ENCODE results near the gene CDH10.

CDH10 gene

GRCh38 chr5:24645483-24645882, 705 bp upstream of the CDH10 start:
- TF ChIP-seq, protein P1, sequence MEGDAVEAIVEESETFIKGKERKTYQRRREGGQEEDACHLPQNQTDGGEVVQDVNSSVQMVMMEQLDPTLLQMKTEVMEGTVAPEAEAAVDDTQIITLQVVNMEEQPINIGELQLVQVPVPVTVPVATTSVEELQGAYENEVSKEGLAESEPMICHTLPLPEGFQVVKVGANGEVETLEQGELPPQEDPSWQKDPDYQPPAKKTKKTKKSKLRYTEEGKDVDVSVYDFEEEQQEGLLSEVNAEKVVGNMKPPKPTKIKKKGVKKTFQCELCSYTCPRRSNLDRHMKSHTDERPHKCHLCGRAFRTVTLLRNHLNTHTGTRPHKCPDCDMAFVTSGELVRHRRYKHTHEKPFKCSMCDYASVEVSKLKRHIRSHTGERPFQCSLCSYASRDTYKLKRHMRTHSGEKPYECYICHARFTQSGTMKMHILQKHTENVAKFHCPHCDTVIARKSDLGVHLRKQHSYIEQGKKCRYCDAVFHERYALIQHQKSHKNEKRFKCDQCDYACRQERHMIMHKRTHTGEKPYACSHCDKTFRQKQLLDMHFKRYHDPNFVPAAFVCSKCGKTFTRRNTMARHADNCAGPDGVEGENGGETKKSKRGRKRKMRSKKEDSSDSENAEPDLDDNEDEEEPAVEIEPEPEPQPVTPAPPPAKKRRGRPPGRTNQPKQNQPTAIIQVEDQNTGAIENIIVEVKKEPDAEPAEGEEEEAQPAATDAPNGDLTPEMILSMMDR (IDR thresholded peaks at IDR 0.05; ENCODE audit: insufficient read depth, low read depth, low read length, missing control alignments) = no peak
- no peak overlapping the region for H3K4me3 ChIP-seq (ENCODE audit: low read length)
- no peak for DNase-seq (ENCODE audit: low read depth)

DNA sequence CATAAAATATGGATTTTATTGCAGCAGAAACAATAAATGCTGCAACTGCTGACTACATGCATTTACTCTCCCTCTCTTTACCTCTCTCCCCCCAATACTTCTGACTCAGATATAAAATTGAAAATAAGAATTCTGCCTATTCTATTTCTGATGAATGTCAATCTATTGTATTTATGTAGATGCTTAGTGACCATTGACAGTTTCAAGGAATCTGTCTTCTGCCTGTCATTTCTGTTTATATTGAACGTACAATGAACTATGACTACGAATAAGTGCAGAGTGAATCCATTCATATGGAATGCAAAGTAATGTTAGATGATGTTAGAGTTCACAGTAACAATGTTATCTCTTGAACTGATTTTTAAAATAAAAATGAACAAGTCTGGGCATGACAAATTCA, 898 bp downstream of the CDH10 start:
- TF ChIP-seq, protein P1 (IDR thresholded peaks at IDR 0.05; ENCODE audit: insufficient read depth, low read depth, low read length, missing control alignments) = no peak
- H3K4me3 ChIP-seq (ENCODE audit: low read length) = no peak overlapping the region
- DNase-seq (ENCODE audit: low read depth) = peak; percentile 1

DNA sequence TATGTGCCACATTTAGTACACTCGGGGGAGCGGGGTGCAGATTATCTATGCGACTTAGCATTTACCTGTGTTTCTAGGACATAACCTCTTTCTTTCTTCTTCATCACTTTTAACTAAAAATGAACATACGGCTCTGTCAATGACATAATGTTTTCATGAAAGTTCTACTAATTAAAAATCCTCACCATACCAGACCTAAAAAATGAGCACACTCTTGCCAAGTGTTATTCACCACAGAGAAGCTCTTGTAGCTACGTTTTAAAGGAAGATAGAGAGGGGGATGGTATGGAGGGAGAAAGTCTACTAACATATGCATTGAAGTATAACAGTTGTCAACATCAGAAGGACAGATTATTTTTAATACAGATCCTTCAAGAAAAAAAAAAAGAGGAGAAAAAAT, 1.6 kb downstream of the CDH10 start:
- H3K4me3 ChIP-seq (ENCODE audit: low read length) = no peak overlapping the region
- TF ChIP-seq, protein P1 (IDR thresholded peaks at IDR 0.05; ENCODE audit: insufficient read depth, low read depth, low read length, missing control alignments) = no peak
- no peak for DNase-seq (ENCODE audit: low read depth)

- TF ChIP-seq, protein P1 (IDR thresholded peaks at IDR 0.05; ENCODE audit: insufficient read depth, low read depth, low read length, missing control alignments) = peak; percentile 59
- DNase-seq (ENCODE audit: low read depth) = peak; percentile 51
- H3K4me3 ChIP-seq (ENCODE audit: low read length) = no peak overlapping the region
These were observed 2.8 kb downstream of the CDH10 start for GRCh38 chr5:24642022-24642421.

DNA sequence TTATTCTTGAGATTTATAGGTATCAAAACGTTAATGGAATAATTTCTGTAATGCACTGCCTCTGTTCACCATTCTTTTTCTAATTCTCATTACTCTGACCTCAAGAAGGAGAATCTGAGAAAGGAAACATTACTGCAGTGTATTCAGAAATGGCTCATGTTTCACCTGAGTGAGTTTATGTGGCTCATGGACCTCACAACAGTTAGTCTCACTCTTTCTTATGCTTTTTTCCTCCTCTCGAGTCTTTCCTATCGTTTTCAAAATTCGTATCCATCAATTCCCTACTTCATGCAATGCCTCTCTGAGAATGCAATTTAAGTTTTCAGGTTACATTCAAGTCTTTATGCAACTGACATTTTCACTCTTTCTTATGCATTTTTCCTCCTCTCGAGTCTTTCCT, 9.6 kb downstream of the CDH10 start:
- TF ChIP-seq, protein P1 (IDR thresholded peaks at IDR 0.05; ENCODE audit: insufficient read depth, low read depth, low read length, missing control alignments) = no peak
- DNase-seq (ENCODE audit: low read depth) = no peak
- H3K4me3 ChIP-seq (ENCODE audit: low read length) = no peak overlapping the region

GRCh38 chr5:24633715-24634325, 11.0 kb downstream of the CDH10 start:
- TF ChIP-seq, protein P1 (IDR thresholded peaks at IDR 0.05; ENCODE audit: insufficient read depth, low read depth, low read length, missing control alignments) = peak; percentile 56
- H3K4me3 ChIP-seq (ENCODE audit: low read length) = no peak overlapping the region
- DNase-seq (ENCODE audit: low read depth) = peak; percentile 48

- no peak overlapping the region for H3K4me3 ChIP-seq (ENCODE audit: low read length)
- no peak for DNase-seq (ENCODE audit: low read depth)
- TF ChIP-seq, protein P1 (IDR thresholded peaks at IDR 0.05; ENCODE audit: insufficient read depth, low read depth, low read length, missing control alignments) = no peak
These were observed 12.4 kb downstream of the CDH10 start for GRCh38 chr5:24632353-24632752.

Data from epithelial cell of esophagus (primary cell).